MM.1S (cell line): ENCODE measurements around the gene SYVN1.

Experiments used
- DNase-seq: peaks from one replicate; pipeline ENCODE4 v3.0.0-alpha.2; 2015
- H2AFZ ChIP-seq: fragments of 300-600 bp; sonication (generic); 2 replicates; pipeline ENCODE4 v1.6.0; 2016; ENCODE audit warnings: antibody characterized with exemption, low read length
- H3F3A ChIP-seq: fragments of 300-600 bp; sonication (generic); 2 replicates; pipeline ENCODE4 v1.6.1; 2016; ENCODE audit warnings: mild to moderate bottlenecking, antibody characterized with exemption, low read length, moderate library complexity, mixed read lengths; ENCODE audit not compliant: insufficient read depth
- H3K27ac ChIP-seq: fragments of 300-600 bp; sonication (generic); 2 replicates; pipeline ENCODE4 v1.5.1; 2016; ENCODE audit warnings: mild to moderate bottlenecking, low read length
- H3K27me3 ChIP-seq: fragments of 300-600 bp; sonication (generic); replicated peaks from 2 replicates; pipeline ENCODE4 v1.6.0; 2016; ENCODE audit warnings: low read length; ENCODE audit not compliant: insufficient read depth
- H3K36me3 ChIP-seq: fragments of 300-600 bp; sonication (generic); replicated peaks from 2 replicates; pipeline ENCODE4 v1.6.1; 2016; ENCODE audit warnings: mild to moderate bottlenecking, low read length, mixed read lengths; ENCODE audit not compliant: insufficient read depth
- H3K4me1 ChIP-seq: fragments of 300-600 bp; sonication (generic); 2 replicates; pipeline ENCODE4 v1.6.1; 2016; ENCODE audit warnings: low read length, mixed read lengths
- H3K4me2 ChIP-seq: fragments of 300-600 bp; sonication (generic); 2 replicates; pipeline ENCODE4 v1.6.0; 2016; ENCODE audit warnings: low read depth, low read length
- H3K4me3 ChIP-seq: fragments of 300-600 bp; sonication (generic); 2 replicates; pipeline ENCODE4 v1.5.1; 2016; ENCODE audit warnings: low read length, mixed read lengths
- H3K79me2 ChIP-seq: fragments of 300-600 bp; sonication (generic); 2 replicates; pipeline ENCODE4 v1.6.1; 2016; ENCODE audit warnings: mixed run types, low read length, mixed read lengths
- H3K9ac ChIP-seq: fragments of 300-600 bp; sonication (generic); 2 replicates; pipeline ENCODE4 v1.6.1; 2016; ENCODE audit warnings: low read length, mixed read lengths
- H3K9me2 ChIP-seq: fragments of 300-600 bp; sonication (generic); replicated peaks from 2 replicates; pipeline ENCODE4 v1.6.1; 2016; ENCODE audit warnings: mild to moderate bottlenecking, low read length, mixed read lengths; ENCODE audit not compliant: insufficient read depth
- H3K9me3 ChIP-seq: fragments of 300-600 bp; sonication (generic); replicated peaks from 2 replicates; pipeline ENCODE4 v1.6.1; 2016; ENCODE audit warnings: mild to moderate bottlenecking, low read length, mixed read lengths; ENCODE audit not compliant: insufficient read depth
- H4K20me1 ChIP-seq: fragments of 300-600 bp; sonication (generic); 2 replicates; pipeline ENCODE4 v1.6.1; 2016; ENCODE audit warnings: mild to moderate bottlenecking, low read length, moderate library complexity, mixed read lengths; ENCODE audit not compliant: insufficient read depth
- EZH2 ChIP-seq: fragments of 300-600 bp; sonication (generic); optimal IDR thresholded peaks from 2 replicates; pipeline ENCODE3; 2017; ENCODE audit warnings: low read depth, mild to moderate bottlenecking, antibody characterized with exemption, low read length, mixed read lengths
- EZH2phosphoT487 ChIP-seq: fragments of 300-600 bp; sonication (generic); IDR thresholded peaks from 2 replicates; pipeline ENCODE4 v1.6.1; 2018; ENCODE audit warnings: antibody characterized with exemption, low read length
- TF ChIP-seq, protein P1 (sequence below): fragments of 300-600 bp; sonication (generic); IDR thresholded peaks from 2 replicates; pipeline ENCODE4 v1.5.1; 2016; ENCODE audit warnings: antibody characterized with exemption, low read length, mixed read lengths

SYVN1 gene

GRCh38 chr11:65107751-65108468 is 26.4 kb downstream of the SYVN1 start:
- H3K9me2 ChIP-seq = no peaks in the 10 kb centered on the region
- H3F3A ChIP-seq = peaks cover 13% of the 10 kb centered on the region
- H3K4me3 ChIP-seq = no peak overlapping the region
- no peak for TF ChIP-seq EZH2phosphoT487
- TF ChIP-seq EZH2 = no peak
- TF ChIP-seq, protein P1, sequence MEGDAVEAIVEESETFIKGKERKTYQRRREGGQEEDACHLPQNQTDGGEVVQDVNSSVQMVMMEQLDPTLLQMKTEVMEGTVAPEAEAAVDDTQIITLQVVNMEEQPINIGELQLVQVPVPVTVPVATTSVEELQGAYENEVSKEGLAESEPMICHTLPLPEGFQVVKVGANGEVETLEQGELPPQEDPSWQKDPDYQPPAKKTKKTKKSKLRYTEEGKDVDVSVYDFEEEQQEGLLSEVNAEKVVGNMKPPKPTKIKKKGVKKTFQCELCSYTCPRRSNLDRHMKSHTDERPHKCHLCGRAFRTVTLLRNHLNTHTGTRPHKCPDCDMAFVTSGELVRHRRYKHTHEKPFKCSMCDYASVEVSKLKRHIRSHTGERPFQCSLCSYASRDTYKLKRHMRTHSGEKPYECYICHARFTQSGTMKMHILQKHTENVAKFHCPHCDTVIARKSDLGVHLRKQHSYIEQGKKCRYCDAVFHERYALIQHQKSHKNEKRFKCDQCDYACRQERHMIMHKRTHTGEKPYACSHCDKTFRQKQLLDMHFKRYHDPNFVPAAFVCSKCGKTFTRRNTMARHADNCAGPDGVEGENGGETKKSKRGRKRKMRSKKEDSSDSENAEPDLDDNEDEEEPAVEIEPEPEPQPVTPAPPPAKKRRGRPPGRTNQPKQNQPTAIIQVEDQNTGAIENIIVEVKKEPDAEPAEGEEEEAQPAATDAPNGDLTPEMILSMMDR = no peak
- DNase-seq = no peak
- H3K4me2 ChIP-seq = no peak overlapping the region
- H3K9ac ChIP-seq = no peak overlapping the region
- no peak overlapping the region for H2AFZ ChIP-seq
- no peaks in the 10 kb centered on the region for H3K36me3 ChIP-seq
- no peaks in the 10 kb centered on the region for H4K20me1 ChIP-seq
- H3K27me3 ChIP-seq = no peaks in the 10 kb centered on the region
- H3K79me2 ChIP-seq = peaks cover 35% of the 10 kb centered on the region
- no peak overlapping the region for H3K27ac ChIP-seq
- H3K9me3 ChIP-seq = no peaks in the 10 kb centered on the region
- peaks cover 13% of the 10 kb centered on the region for H3K4me1 ChIP-seq

- TF ChIP-seq EZH2 = no peak
- TF ChIP-seq, protein P1 = no peak
- TF ChIP-seq EZH2phosphoT487 = no peak
- Histone ChIP-seq H3K9ac (no peak overlapping the region), H3K36me3 (no peaks in the 10 kb centered on the region)
Measured at GRCh38 chr11:65107078-65107477, 27.2 kb downstream of the SYVN1 start.

DNA sequence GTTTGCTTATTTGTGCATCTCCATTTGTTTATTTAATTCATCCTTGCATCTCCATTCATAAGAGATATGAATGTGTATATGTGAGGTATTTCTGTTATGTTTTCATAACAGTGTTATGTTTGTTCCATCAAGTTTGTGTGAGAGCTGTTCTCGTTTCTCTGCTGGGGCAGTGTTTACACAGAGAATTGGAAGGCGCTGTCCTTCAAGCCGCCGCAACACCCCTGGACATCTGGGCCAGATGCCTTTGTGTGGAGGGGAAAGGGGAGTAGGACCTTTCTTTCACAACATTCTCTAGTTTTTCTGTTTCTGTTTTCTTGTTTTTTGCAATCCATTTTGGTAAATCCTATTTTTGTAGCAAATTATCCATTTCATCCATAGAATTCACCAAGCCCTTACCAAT is 29.7 kb downstream of the SYVN1 start:
- H2AFZ ChIP-seq = no peak overlapping the region
- H3K4me1 ChIP-seq = no peaks in the 10 kb centered on the region
- no peaks in the 10 kb centered on the region for H3K9me2 ChIP-seq
- no peaks in the 10 kb centered on the region for H3K27me3 ChIP-seq
- no peak overlapping the region for H3K9ac ChIP-seq
- no peak overlapping the region for H3K4me2 ChIP-seq
- no peak for DNase-seq
- H3F3A ChIP-seq = peaks cover 2% of the 10 kb centered on the region
- TF ChIP-seq, protein P1 = no peak
- TF ChIP-seq EZH2 = no peak
- no peak for TF ChIP-seq EZH2phosphoT487
- no peaks in the 10 kb centered on the region for H3K36me3 ChIP-seq
- peaks cover 61% of the 10 kb centered on the region for H3K79me2 ChIP-seq
- H3K4me3 ChIP-seq = no peak overlapping the region
- no peak overlapping the region for H3K27ac ChIP-seq
- H3K9me3 ChIP-seq = no peaks in the 10 kb centered on the region
- no peaks in the 10 kb centered on the region for H4K20me1 ChIP-seq

More at GRCh38 chr11:65107078-65107477, 27.2 kb downstream of the SYVN1 start:
- H3K9me3 ChIP-seq = no peaks in the 10 kb centered on the region
- H3K4me1 ChIP-seq = peaks cover 12% of the 10 kb centered on the region
- H2AFZ ChIP-seq = no peak overlapping the region
- H3F3A ChIP-seq = peaks cover 13% of the 10 kb centered on the region
- no peaks in the 10 kb centered on the region for H3K27me3 ChIP-seq
- no peak overlapping the region for H3K27ac ChIP-seq
- no peak for DNase-seq
- H3K79me2 ChIP-seq = peaks cover 44% of the 10 kb centered on the region
- H3K4me3 ChIP-seq = no peak overlapping the region
- no peak overlapping the region for H3K4me2 ChIP-seq
- no peaks in the 10 kb centered on the region for H3K9me2 ChIP-seq
- H4K20me1 ChIP-seq = no peaks in the 10 kb centered on the region
